A549 treated with dexamethasone at 1 μM for 4 hours (cell line): ENCODE measurements around the gene CPXM1. TPM values are rescaled to one million over a fixed set of nuclear protein-coding genes. Genes with fewer than 3 reads are reported as not detected.

Source experiments
- total RNA-seq: library from RNA; stranded (reverse); fragments of 200-300 nt; extraction: Qiagen RNA extraction; gene quantifications from 5 replicates; pipeline ENCODE4 v1.2.3, GENCODE V29; 2022

Gene CPXM1
- 0.04 TPM in 2 of 5 replicates, not detected in the others for total RNA-seq

GRCh38 chr20:2800521-2801285, at the start of gene CPXM1:
Gene CPXM1, minus strand, starts transcription at chr20:2800627. Its CDS starts 55 bp downstream, at chr20:2800572.

GRCh38 chr20:2840138-2840966, 39.9 kb upstream of the CPXM1 start, which contains the start of the genes PCED1A and VPS16:
Gene PCED1A, minus strand, starts transcription at chr20:2840655. Its CDS starts 743 bp downstream, at chr20:2839912.
Gene VPS16, plus strand, starts transcription at chr20:2840745. Its CDS starts 30 bp downstream, at chr20:2840775.

GRCh38 chr20:2816030-2816582, 15.7 kb upstream of the CPXM1 start, which contains the start of gene TMEM239:
Gene TMEM239, plus strand, starts transcription at chr20:2816364. Its CDS starts 191 bp downstream, at chr20:2816555.

GRCh38 chr20:2814587-2815051, 14.2 kb upstream of the CPXM1 start, which contains the start of gene C20orf141:
Gene C20orf141, plus strand, starts transcription at chr20:2814987. Its CDS starts 198 bp downstream, at chr20:2815185.

Other genes starting within 250 kb of the CPXM1 start
- 545 to 622 TPM (median 573 TPM) in 5 replicates for gene NOP56, start 148.0 kb downstream of the CPXM1 start, total RNA-seq
- 121 to 137 TPM (median 133 TPM) in 5 replicates for gene IDH3B, start 136.4 kb downstream of the CPXM1 start, total RNA-seq
- gene EBF4, start 107.8 kb downstream of the CPXM1 start, total RNA-seq, result 2.0 to 3.0 TPM (median 2.3 TPM) in 5 replicates
- 0.33 to 0.43 TPM (median 0.39 TPM) in 3 of 5 replicates, not detected in the others for gene C20orf141, start 14.4 kb upstream of the CPXM1 start, total RNA-seq
- not detected in 5 replicates for gene TMEM239, start 15.7 kb upstream of the CPXM1 start, total RNA-seq
- 16.9 to 28.7 TPM (median 26.2 TPM) in 5 replicates for gene PCED1A, start 40.0 kb upstream of the CPXM1 start, total RNA-seq
- 21.4 to 33.9 TPM (median 31.3 TPM) in 5 replicates for gene VPS16, start 40.1 kb upstream of the CPXM1 start, total RNA-seq
- gene PTPRA, start 72.9 kb upstream of the CPXM1 start, total RNA-seq, result 35.3 to 46.4 TPM (median 43.6 TPM) in 5 replicates
- 0.25 to 0.26 TPM in 2 of 5 replicates, not detected in the others for gene GNRH2, start 243.0 kb upstream of the CPXM1 start, total RNA-seq
- gene MRPS26, start 245.4 kb upstream of the CPXM1 start, total RNA-seq, result 114 to 149 TPM (median 143 TPM) in 5 replicates